ENCODE results near the gene NUB1.

GRCh38 chr7:151392426-151392825 lies 50.8 kb downstream of the NUB1 start:
- TF ChIP-seq CTCF (IDR thresholded peaks at IDR 0.05), result no peak
- no peak for TF ChIP-seq POLR2AphosphoS5 (IDR thresholded peaks at IDR 0.05)
- no peak for TF ChIP-seq EP300 (IDR thresholded peaks at IDR 0.05)
- no peak for TF ChIP-seq POLR2A (IDR thresholded peaks at IDR 0.05)
